K562 (cell line): Measurements from ENCODE around the gene THAP8. TPM values are rescaled to one million over a fixed set of nuclear protein-coding genes. Genes with fewer than 3 reads are reported as not detected.

Source experiments
- ARID4B ChIP-seq: sonication (generic); formaldehyde crosslinking; IDR thresholded peaks from 2 replicates; pipeline ENCODE4 v1.8.0; 2022; ENCODE audit warnings: mild to moderate bottlenecking, missing genetic modification reagents
- ASH1L ChIP-seq: fragments of 450-650 bp; IDR thresholded peaks from 2 replicates; pipeline ENCODE4 v1.6.1; 2018; ENCODE audit warnings: borderline replicate concordance, mild to moderate bottlenecking, low read depth; ENCODE audit not compliant: partially characterized antibody
- BRF2 ChIP-seq: IDR thresholded peaks from 3 replicates; pipeline ENCODE4 v1.6.1; 2011; ENCODE audit warnings: borderline replicate concordance, mild to moderate bottlenecking; ENCODE audit not compliant: insufficient read length, insufficient read depth
- CBX1 ChIP-seq: sonication (generic); IDR thresholded peaks from 2 replicates; pipeline ENCODE4 v1.6.1; 2016; ENCODE audit warnings: antibody characterized with exemption, low read depth, mild to moderate bottlenecking
- ETV6 ChIP-seq, 3 experiments: fragments of 150-350 bp in 1 of 3; sonication (generic) in 1 of 3; formaldehyde crosslinking in 1 of 3; IDR thresholded peaks; 2 replicates each; pipeline versions ENCODE4 v1.6.1 to v1.8.0; 2014 to 2022; ENCODE audit warnings: borderline replicate concordance in 2 of 3, low read depth in 2 of 3, antibody characterized with exemption in 1 of 3, low read length in 1 of 3, mild to moderate bottlenecking in 1 of 3, missing genetic modification reagents in 1 of 3
- GTF2F1 ChIP-seq: IDR thresholded peaks from 2 replicates; pipeline ENCODE4 v1.6.1; 2011; ENCODE audit warnings: low read depth, low read length, improper control_type of control experiment
- HDAC8 ChIP-seq: fragments of 450-650 bp; IDR thresholded peaks from 2 replicates; pipeline ENCODE4 v1.6.1; 2016; ENCODE audit warnings: mild to moderate bottlenecking, missing genetic modification characterization, moderate library complexity, missing compliant biosample characterization
- KAT2B ChIP-seq: IDR thresholded peaks from one replicate; pipeline ENCODE4 v1.6.1; 2012; ENCODE audit warnings: low read depth, mild to moderate bottlenecking, control low read depth, inconsistent platforms, low read length, moderate library complexity
- KDM1A ChIP-seq, 2 experiments: fragments of 450-650 bp; IDR thresholded peaks; 2 replicates each; pipeline ENCODE4 v1.6.1; 2016; ENCODE audit warnings: mild to moderate bottlenecking in 2 of 2
- KDM5B ChIP-seq: fragments of 200-600 bp; sonication (generic); IDR thresholded peaks from 2 replicates; pipeline ENCODE4 v1.6.1; 2012; ENCODE audit warnings: low read depth, mild to moderate bottlenecking, moderate library complexity, low read length, control low read depth, inconsistent platforms; ENCODE audit not compliant: insufficient replicate concordance
- NONO ChIP-seq, 2 experiments: fragments of 200-400 bp in 1 of 2; fragments of 450-650 bp in 1 of 2; formaldehyde crosslinking in 1 of 2; IDR thresholded peaks; 2 replicates each; pipeline ENCODE4 v1.6.1; 2017; ENCODE audit warnings: low read depth in 2 of 2, mild to moderate bottlenecking in 2 of 2, moderate library complexity in 2 of 2, low read length in 1 of 2
- POLR2AphosphoS5 ChIP-seq: IDR thresholded peaks from 2 replicates; pipeline ENCODE4 v1.6.1; 2011; ENCODE audit warnings: mild to moderate bottlenecking, low read depth, low read length, moderate library complexity; ENCODE audit not compliant: control insufficient read depth, insufficient read depth
- PTRF ChIP-seq: fragments of 450-650 bp; IDR thresholded peaks from 2 replicates; pipeline ENCODE4 v1.6.1; 2016; ENCODE audit warnings: mild to moderate bottlenecking, missing genetic modification characterization, missing compliant biosample characterization
- ZFP1 ChIP-seq: fragments of 450-650 bp; formaldehyde crosslinking; IDR thresholded peaks from 2 replicates; pipeline ENCODE4 v1.4.0; 2020; ENCODE audit warnings: mild to moderate bottlenecking, mixed read lengths
- ZNF274 ChIP-seq: IDR thresholded peaks from 2 replicates; pipeline ENCODE4 v1.6.1; 2011; ENCODE audit warnings: low read depth, mild to moderate bottlenecking, low read length, moderate library complexity, borderline replicate concordance
- ZNF324 ChIP-seq: fragments of 250-450 bp; sonication (Bioruptor Pico); IDR thresholded peaks from 2 replicates; pipeline ENCODE4 v1.4.0; 2020; ENCODE audit warnings: mild to moderate bottlenecking
- ZNF551 ChIP-seq: fragments of 250-450 bp; sonication (Bioruptor Pico); IDR thresholded peaks from 2 replicates; pipeline ENCODE4 v1.5.0; 2021; ENCODE audit warnings: mild to moderate bottlenecking, moderate library complexity
- ZNF583 ChIP-seq: fragments of 250-450 bp; sonication (Bioruptor Pico); IDR thresholded peaks from 2 replicates; pipeline ENCODE4 v1.4.0; 2020
- polyA plus RNA-seq, 8 experiments: library from polyadenylated mRNA; depleted of rRNA in 4 of 8; stranded (reverse) in 5 of 8; unstranded in 3 of 8; fragments of >200 nt; fragmentation: Nextera tagmentation in 2 of 8; fragmentation: Illumina TruSeq in 1 of 8; extraction: Ambion mirVana in 2 of 8; extraction: Trizol in 1 of 8; gene quantifications; 2 replicates each; pipeline versions ENCODE4 v1.2.1 to v1.2.3, GENCODE V29; 2011 to 2014; ENCODE audit warnings: inconsistent platforms in 1 of 8, missing spikeins in 1 of 8
- total RNA-seq, 7 experiments: library from RNA; depleted of rRNA in 6 of 7; stranded (reverse); fragments of >200 nt in 6 of 7; fragmentation: Illumina TruSeq in 2 of 7; extraction: Trizol in 2 of 7; gene quantifications; 2 replicates each; pipeline versions ENCODE4 v1.2.1 to v1.2.3, GENCODE V29; 2011 to 2021; ENCODE audit warnings: low replicate concordance in 1 of 7
- TF ChIP-seq, protein P1 (sequence below): sonication (generic); formaldehyde crosslinking; IDR thresholded peaks from 2 replicates; pipeline ENCODE4 v1.8.0; 2022; ENCODE audit warnings: mild to moderate bottlenecking, low read depth, missing genetic modification reagents

THAP8 gene
- total and polyA plus RNA-seq, 9 of the 15 experiments (the other 6 are each of a cell fraction or from before 2014, with no cell fraction given), result 0.11 to 2.0 (median 0.94) TPM

- TF ChIP-seq ARID4B, result 0 out of 2 replicates have a peak, but pooled peaks have one; percentile 10
- TF ChIP-seq NONO (IDR thresholded peaks at IDR 0.05; ENCODE audit: low read depth in 2 of 2, low read length in 1 of 2), result peak; percentile 37 to 67; a peak in 2 of 4 replicates
- TF ChIP-seq ZNF551 (CRISPR knock-in tag), result no peak
- TF ChIP-seq, protein P1, sequence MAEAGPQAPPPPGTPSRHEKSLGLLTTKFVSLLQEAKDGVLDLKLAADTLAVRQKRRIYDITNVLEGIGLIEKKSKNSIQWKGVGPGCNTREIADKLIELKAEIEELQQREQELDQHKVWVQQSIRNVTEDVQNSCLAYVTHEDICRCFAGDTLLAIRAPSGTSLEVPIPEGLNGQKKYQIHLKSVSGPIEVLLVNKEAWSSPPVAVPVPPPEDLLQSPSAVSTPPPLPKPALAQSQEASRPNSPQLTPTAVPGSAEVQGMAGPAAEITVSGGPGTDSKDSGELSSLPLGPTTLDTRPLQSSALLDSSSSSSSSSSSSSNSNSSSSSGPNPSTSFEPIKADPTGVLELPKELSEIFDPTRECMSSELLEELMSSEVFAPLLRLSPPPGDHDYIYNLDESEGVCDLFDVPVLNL (CRISPR knock-in tag), result peak; percentile 95
- no peak for TF ChIP-seq ZNF324 (CRISPR knock-in tag)
- no peak for TF ChIP-seq ZFP1 (CRISPR knock-in tag)
- TF ChIP-seq ASH1L, result peak; percentile 90
- no peak for TF ChIP-seq ZNF274
- TF ChIP-seq KDM5B, result peak; percentile 22
- TF ChIP-seq ETV6 (IDR thresholded peaks at IDR 0.05; ENCODE audit: borderline replicate concordance in 1 of 2, low read depth in 2 of 2, low read length in 1 of 2), result no peak
- TF ChIP-seq ETV6 (CRISPR knock-in tag; IDR thresholded peaks at IDR 0.05; ENCODE audit: borderline replicate concordance), result no peak
- no peak; a peak in 1 of 4 replicates for TF ChIP-seq KDM1A (IDR thresholded peaks at IDR 0.05)
- no peak for TF ChIP-seq HDAC8
- TF ChIP-seq CBX1, result no peak
- TF ChIP-seq BRF2, result no peak
- TF ChIP-seq ZNF583 (CRISPR knock-in tag), result peak; percentile 71; the same call in 1 of the 2 replicates
- TF ChIP-seq PTRF (tag), result no peak
- TF ChIP-seq POLR2AphosphoS5, result peak; percentile 43; the same call in 1 of the 2 replicates
- TF ChIP-seq GTF2F1, result no peak
- no peak for TF ChIP-seq KAT2B
Measured at GRCh38 chr19:36054733-36055686, 925 bp upstream of the THAP8 start, which contains the start of gene WDR62 (continued).
